Mammary epithelial cell (primary cell): ENCODE measurements around the gene COG3.

Experiments
- EZH2 ChIP-seq: IDR thresholded peaks from 2 replicates; pipeline ENCODE4 v1.6.1; 2012; ENCODE audit warnings: low read length, inconsistent platforms, borderline replicate concordance
- TF ChIP-seq, protein P1 (sequence below), 2 donors: IDR thresholded peaks in 1 of 2; conservative IDR thresholded peaks in 1 of 2; 2 replicates each; pipeline ENCODE4 v1.5.1; 2011 to 2012; ENCODE audit warnings: inconsistent platforms in 2 of 2, low read length in 2 of 2, mild to moderate bottlenecking in 2 of 2, control low read depth in 1 of 2, low read depth in 1 of 2; ENCODE audit not compliant: insufficient read depth in 1 of 2; ENCODE audit errors: extremely low read depth in 1 of 2

DNA sequence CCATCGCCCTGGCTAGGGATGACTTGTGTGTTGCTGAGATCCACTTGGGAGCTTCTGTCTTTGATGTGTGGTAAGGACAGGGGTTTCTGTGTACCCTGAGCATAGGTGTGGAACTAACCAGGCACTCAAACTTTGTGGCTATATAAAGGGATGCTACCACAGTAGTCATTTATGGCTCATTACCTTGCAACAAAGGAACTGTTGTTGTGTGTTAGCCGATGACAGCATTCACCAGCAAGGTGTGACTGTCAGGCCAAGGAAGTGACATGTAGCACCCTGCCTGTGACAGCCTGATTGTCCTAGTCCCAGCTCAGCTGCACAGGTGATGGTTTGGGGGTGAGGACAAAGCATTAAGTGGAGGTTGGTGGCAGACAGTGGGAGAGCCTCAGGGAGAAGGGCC is 73.6 kb downstream of the COG3 start:
- TF ChIP-seq, protein P1, sequence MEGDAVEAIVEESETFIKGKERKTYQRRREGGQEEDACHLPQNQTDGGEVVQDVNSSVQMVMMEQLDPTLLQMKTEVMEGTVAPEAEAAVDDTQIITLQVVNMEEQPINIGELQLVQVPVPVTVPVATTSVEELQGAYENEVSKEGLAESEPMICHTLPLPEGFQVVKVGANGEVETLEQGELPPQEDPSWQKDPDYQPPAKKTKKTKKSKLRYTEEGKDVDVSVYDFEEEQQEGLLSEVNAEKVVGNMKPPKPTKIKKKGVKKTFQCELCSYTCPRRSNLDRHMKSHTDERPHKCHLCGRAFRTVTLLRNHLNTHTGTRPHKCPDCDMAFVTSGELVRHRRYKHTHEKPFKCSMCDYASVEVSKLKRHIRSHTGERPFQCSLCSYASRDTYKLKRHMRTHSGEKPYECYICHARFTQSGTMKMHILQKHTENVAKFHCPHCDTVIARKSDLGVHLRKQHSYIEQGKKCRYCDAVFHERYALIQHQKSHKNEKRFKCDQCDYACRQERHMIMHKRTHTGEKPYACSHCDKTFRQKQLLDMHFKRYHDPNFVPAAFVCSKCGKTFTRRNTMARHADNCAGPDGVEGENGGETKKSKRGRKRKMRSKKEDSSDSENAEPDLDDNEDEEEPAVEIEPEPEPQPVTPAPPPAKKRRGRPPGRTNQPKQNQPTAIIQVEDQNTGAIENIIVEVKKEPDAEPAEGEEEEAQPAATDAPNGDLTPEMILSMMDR (conservative IDR thresholded peaks at IDR 0.05 in 1 of 2, IDR thresholded peaks at IDR 0.05 in 1 of 2; ENCODE audit: extremely low read depth in 1 of 2, insufficient read depth in 1 of 2, low read depth in 1 of 2, low read length in 2 of 2) = no peak
- TF ChIP-seq EZH2 = no peak
